Measurements from ENCODE around the gene TPT1. TPM values are rescaled to one million over a fixed set of nuclear protein-coding genes. Genes with fewer than 3 reads are reported as not detected.

Gene TPT1
- total RNA-seq, 2 donors from 2014 or later, result 2,150 to 2,159 TPM

DNA sequence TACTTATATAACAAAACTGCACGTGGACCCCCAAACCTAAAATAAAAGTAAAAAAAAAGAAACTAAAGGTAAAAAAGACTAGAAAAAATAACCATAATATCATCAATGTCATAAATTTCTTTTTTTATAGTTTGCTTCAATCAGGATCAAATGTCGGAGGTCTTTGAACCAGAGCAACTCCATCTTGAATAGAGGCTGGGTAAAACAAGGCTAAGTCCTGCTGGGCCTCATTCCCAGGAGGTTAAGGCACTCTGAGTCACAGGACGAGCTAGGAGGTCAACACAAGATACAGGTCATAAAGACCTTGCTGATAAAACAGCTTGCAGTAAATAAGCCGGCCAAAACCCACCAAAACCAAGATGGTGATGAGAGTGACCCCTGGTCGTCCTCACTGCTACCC is 24.0 kb downstream of the TPT1 start:
- H3K9me3 ChIP-seq, result no peaks in the 10 kb centered on the region
- TF ChIP-seq, protein P1, sequence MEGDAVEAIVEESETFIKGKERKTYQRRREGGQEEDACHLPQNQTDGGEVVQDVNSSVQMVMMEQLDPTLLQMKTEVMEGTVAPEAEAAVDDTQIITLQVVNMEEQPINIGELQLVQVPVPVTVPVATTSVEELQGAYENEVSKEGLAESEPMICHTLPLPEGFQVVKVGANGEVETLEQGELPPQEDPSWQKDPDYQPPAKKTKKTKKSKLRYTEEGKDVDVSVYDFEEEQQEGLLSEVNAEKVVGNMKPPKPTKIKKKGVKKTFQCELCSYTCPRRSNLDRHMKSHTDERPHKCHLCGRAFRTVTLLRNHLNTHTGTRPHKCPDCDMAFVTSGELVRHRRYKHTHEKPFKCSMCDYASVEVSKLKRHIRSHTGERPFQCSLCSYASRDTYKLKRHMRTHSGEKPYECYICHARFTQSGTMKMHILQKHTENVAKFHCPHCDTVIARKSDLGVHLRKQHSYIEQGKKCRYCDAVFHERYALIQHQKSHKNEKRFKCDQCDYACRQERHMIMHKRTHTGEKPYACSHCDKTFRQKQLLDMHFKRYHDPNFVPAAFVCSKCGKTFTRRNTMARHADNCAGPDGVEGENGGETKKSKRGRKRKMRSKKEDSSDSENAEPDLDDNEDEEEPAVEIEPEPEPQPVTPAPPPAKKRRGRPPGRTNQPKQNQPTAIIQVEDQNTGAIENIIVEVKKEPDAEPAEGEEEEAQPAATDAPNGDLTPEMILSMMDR (IDR thresholded peaks at IDR 0.05), result no peak
- no peaks in the 10 kb centered on the region for H3K36me3 ChIP-seq
- no peaks in the 10 kb centered on the region for H3K27me3 ChIP-seq
- DNase-seq (ENCODE audit: low spot score), result no peak
- H3K27ac ChIP-seq, result no peak overlapping the region
- no peak overlapping the region for H3K4me3 ChIP-seq
- H3K4me1 ChIP-seq, result no peaks in the 10 kb centered on the region

DNA sequence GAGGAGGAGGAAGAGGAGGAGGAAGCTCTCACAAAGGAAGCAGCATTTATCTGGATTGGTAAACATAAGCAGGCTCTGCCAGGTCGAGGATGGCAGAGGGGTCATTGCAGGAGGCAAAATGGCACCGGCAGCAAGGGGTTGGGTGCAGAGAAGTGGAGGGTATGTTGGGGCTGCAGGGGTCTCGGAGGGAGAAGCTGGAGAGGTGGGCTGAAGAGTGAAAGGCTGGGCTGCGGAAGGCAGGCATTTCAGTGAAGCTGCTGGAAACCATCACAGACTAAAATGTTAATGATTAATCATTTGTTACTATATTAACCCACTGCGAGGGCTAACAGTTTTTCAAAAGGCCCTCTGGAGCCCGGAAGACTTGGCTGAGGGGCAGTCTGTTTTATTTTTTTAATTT is 24.6 kb downstream of the TPT1 start:
- no peaks in the 10 kb centered on the region for H3K27me3 ChIP-seq
- TF ChIP-seq, protein P1 (IDR thresholded peaks at IDR 0.05), result no peak
- no peak overlapping the region for H3K27ac ChIP-seq

DNA sequence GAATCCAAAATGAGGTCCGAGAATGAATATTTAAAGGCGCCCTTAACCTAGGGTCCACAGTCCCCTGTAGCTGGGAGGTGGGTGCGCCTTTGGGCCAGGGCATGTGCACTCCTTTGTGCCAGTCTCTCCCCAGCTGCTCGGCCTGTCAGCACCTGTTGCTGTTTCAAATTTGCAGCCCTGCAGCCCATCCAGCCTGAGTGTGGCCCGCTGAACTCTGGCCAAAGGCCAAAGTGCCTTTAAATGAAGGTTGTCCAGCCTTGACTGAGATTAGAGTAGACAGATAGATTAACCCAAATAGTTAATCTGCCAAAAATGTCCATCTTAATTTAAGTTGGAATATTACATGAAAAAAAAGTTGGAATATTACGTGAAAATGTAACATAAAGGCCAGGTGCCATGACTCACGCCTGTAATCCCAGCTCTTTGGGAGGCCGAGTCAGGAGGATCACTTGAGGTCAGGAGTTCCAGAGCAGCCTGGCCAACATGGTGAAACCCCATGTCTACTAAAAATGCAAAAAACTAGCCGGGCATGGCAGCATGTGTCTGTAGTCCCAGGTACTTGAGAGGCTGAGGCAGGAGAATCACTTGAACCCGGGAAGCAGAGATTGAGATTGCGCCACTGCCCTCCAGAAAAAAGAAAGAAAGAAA is 25.3 kb downstream of the TPT1 start:
- TF ChIP-seq, protein P1 (IDR thresholded peaks at IDR 0.05), result no peak
- no peak for DNase-seq (ENCODE audit: low spot score)

More for the DNA sequence above, 24.6 kb downstream of the TPT1 start:
- Histone ChIP-seq H3K4me3 (no peak overlapping the region), H3K36me3 (no peaks in the 10 kb centered on the region), H3K4me1 (no peaks in the 10 kb centered on the region), H3K9me3 (no peaks in the 10 kb centered on the region)
- DNase-seq (ENCODE audit: low spot score), result no peak

DNA sequence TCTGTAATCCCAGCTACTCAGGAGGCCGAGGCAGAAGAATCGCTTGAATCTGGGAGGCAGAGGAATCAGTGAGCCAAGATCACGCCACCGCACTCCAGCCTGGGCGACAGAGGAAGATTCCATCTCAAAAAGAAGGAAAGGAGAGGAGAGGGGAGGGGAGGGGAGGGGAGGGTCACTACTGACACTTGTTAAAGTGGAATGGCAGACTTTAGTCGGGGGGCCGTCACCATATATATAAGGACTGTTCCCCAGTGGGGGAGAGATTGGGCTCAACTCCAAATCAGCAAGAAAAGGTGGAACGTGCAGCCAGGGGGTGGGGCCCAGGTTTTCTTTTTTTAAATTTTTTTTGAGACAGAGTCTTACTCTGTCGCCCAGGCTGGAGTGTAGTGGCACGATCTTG is 26.2 kb downstream of the TPT1 start:
- Histone ChIP-seq H3K36me3 (no peaks in the 10 kb centered on the region), H3K27ac (no peak overlapping the region), H3K4me1 (peaks cover 0 to 9% of the 10 kb centered on the region in 2 donors), H3K4me3 (no peak overlapping the region), H3K27me3 (no peaks in the 10 kb centered on the region), H3K9me3 (no peaks in the 10 kb centered on the region)
- DNase-seq (ENCODE audit: low spot score), result no peak
- TF ChIP-seq, protein P1 (IDR thresholded peaks at IDR 0.05), result no peak

More for the DNA sequence above, 25.3 kb downstream of the TPT1 start:
- no peaks in the 10 kb centered on the region for H3K9me3 ChIP-seq
- no peaks in the 10 kb centered on the region for H3K36me3 ChIP-seq
- H3K27ac ChIP-seq, result no peak overlapping the region
- no peaks in the 10 kb centered on the region for H3K27me3 ChIP-seq
- H3K4me1 ChIP-seq, result peaks cover 0 to 6% of the 10 kb centered on the region in 2 donors
- H3K4me3 ChIP-seq, result no peak overlapping the region

DNA sequence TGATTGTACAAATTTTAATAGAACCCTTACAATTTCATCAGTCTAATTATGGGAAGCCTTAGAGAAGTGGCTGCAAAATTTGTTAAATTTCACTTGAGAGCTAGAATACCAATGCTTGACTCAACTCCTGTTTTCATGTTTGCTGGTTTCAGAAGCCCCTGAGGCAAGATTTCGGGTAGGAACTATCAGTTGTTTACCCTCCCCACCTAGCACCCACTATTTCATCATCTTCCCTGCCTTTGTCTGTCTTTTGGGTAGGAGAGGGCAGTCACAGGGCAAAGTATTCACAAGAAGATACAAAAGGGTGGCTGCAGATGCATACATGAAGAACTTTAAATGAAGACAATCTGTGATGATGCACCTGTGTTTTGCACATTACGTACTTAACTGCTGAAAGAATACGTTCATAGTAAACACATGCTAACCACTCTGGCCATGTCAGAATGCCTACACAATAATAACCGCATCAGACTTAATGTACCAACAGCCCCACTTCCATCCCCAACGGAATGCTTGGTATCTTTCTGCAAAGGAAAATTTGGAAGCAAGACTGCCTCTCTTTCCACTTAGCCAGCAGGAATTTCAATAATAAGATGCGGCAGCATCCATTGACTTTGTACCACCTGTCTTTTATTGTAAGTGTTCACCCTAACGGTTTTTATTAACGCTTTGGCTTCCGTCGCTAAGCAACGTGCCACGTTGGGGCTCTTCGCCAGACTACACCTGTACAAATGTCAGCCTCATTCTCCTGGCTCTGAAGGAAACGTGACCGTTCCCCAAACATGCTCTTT is 30.4 kb downstream of the TPT1 start:
- no peak for DNase-seq (ENCODE audit: low spot score)

More for the DNA sequence above, 30.4 kb downstream of the TPT1 start:
- Histone ChIP-seq H3K4me3 (peak overlapping the region; percentile 39 to 55), H3K9me3 (no peaks in the 10 kb centered on the region), H3K27ac (no peak overlapping the region), H3K27me3 (no peaks in the 10 kb centered on the region), H3K4me1 (peaks cover 0 to 16% of the 10 kb centered on the region in 2 donors), H3K36me3 (no peaks in the 10 kb centered on the region)
- TF ChIP-seq, protein P1 (IDR thresholded peaks at IDR 0.05), result no peak

Measured in right atrium auricular region (tissue), 2 donors.